H9 (cell line): ENCODE data around the gene F3. TPM values are rescaled to one million over a fixed set of nuclear protein-coding genes. Genes with fewer than 3 reads are reported as not detected.

ENCODE experiments used
- DNase-seq: peaks from one replicate; pipeline ENCODE4 v3.0.0-alpha.2; 2017
- H2AFZ ChIP-seq: one replicate; pipeline ENCODE4 v1.6.1; 2013; ENCODE audit warnings: mild to moderate bottlenecking, low read length, control low read depth, moderate library complexity
- H2AK5ac ChIP-seq: 2 replicates; pipeline ENCODE4 v1.6.1; 2013; ENCODE audit warnings: low read length, control low read depth, mixed read lengths; ENCODE audit not compliant: insufficient read length
- H2BK120ac ChIP-seq: one replicate; pipeline ENCODE4 v1.6.1; 2013; ENCODE audit warnings: low read depth, mild to moderate bottlenecking, low read length, control low read depth, inconsistent platforms; ENCODE audit not compliant: poor library complexity, severe bottlenecking
- H2BK12ac ChIP-seq: 2 replicates; pipeline ENCODE4 v1.6.1; 2013; ENCODE audit warnings: low read length, control low read depth, mixed read lengths, low read depth; ENCODE audit not compliant: insufficient read length
- H2BK15ac ChIP-seq: 2 replicates; pipeline ENCODE4 v1.6.1; 2013; ENCODE audit warnings: low read depth, low read length, control low read depth
- H2BK20ac ChIP-seq: one replicate; pipeline ENCODE4 v1.6.1; 2013; ENCODE audit warnings: low read depth, mild to moderate bottlenecking, low read length, control low read depth, inconsistent platforms; ENCODE audit not compliant: poor library complexity, severe bottlenecking
- H2BK5ac ChIP-seq: 2 replicates; pipeline ENCODE4 v1.6.1; 2013; ENCODE audit warnings: low read length, control low read depth, mixed read lengths; ENCODE audit not compliant: insufficient read length
- H3K14ac ChIP-seq: 2 replicates; pipeline ENCODE4 v1.6.1; 2013; ENCODE audit warnings: low read length, control low read depth; ENCODE audit not compliant: insufficient read depth
- H3K18ac ChIP-seq: 2 replicates; pipeline ENCODE4 v1.6.1; 2013; ENCODE audit warnings: low read depth, mild to moderate bottlenecking, mixed read lengths, low read length, control low read depth; ENCODE audit not compliant: insufficient read length
- H3K23ac ChIP-seq: 2 replicates; pipeline ENCODE4 v1.6.1; 2013; ENCODE audit warnings: low read length, control low read depth, mixed read lengths, low read depth; ENCODE audit not compliant: insufficient read length
- H3K23me2 ChIP-seq: 2 replicates; pipeline ENCODE4 v1.6.1; 2013; ENCODE audit warnings: low read depth, mild to moderate bottlenecking, mixed read lengths, low read length, control low read depth; ENCODE audit not compliant: insufficient read length, poor library complexity, severe bottlenecking
- H3K27ac ChIP-seq: 2 replicates; pipeline ENCODE4 v1.5.1; 2013; ENCODE audit warnings: low read length, control low read depth, mixed read lengths, low read depth; ENCODE audit not compliant: insufficient read length
- H3K27me3 ChIP-seq: 2 replicates; pipeline ENCODE4 v1.6.1; 2013; ENCODE audit warnings: low read length, control low read depth, inconsistent platforms; ENCODE audit not compliant: insufficient read depth
- H3K4ac ChIP-seq: 2 replicates; pipeline ENCODE4 v1.6.1; 2013; ENCODE audit warnings: low read depth, mild to moderate bottlenecking, control low read depth, inconsistent platforms, low read length, moderate library complexity
- H3K4me1 ChIP-seq: 2 replicates; pipeline ENCODE4 v1.6.1; 2013; ENCODE audit warnings: low read length, control low read depth, inconsistent platforms; ENCODE audit not compliant: insufficient read depth
- H3K4me2 ChIP-seq: 2 replicates; pipeline ENCODE4 v1.6.1; 2013; ENCODE audit warnings: low read length, control low read depth, mixed read lengths; ENCODE audit not compliant: insufficient read length, insufficient read depth
- H3K56ac ChIP-seq: 2 replicates; pipeline ENCODE4 v1.6.1; 2013; ENCODE audit warnings: low read depth, mild to moderate bottlenecking, mixed read lengths, low read length, control low read depth; ENCODE audit not compliant: insufficient read length
- H3K79me1 ChIP-seq: 2 replicates; pipeline ENCODE4 v1.6.1; 2013; ENCODE audit warnings: low read depth, mild to moderate bottlenecking, moderate library complexity, low read length, control low read depth, inconsistent platforms; ENCODE audit not compliant: insufficient read depth, poor library complexity, severe bottlenecking
- H3K79me2 ChIP-seq: 2 replicates; pipeline ENCODE4 v1.6.1; 2013; ENCODE audit warnings: low read length, control low read depth, inconsistent platforms; ENCODE audit not compliant: insufficient read depth
- H3K9ac ChIP-seq: 2 replicates; pipeline ENCODE4 v1.6.1; 2013; ENCODE audit warnings: low read length, control low read depth, mixed read lengths; ENCODE audit not compliant: insufficient read length; ENCODE audit errors: extremely low read depth
- H3K9me3 ChIP-seq: one replicate; pipeline ENCODE4 v1.6.1; 2013; ENCODE audit warnings: low read depth, low read length, inconsistent platforms; ENCODE audit not compliant: control insufficient read depth
- H3T11ph ChIP-seq: one replicate; pipeline ENCODE4 v1.6.1; 2013; ENCODE audit warnings: mild to moderate bottlenecking, low read length, control low read depth, inconsistent platforms
- H4K20me1 ChIP-seq: one replicate; pipeline ENCODE4 v1.6.1; 2013; ENCODE audit not compliant: control insufficient read depth, insufficient read length, insufficient read depth
- H4K5ac ChIP-seq: 2 replicates; pipeline ENCODE4 v1.6.1; 2013; ENCODE audit warnings: low read depth, mild to moderate bottlenecking, mixed read lengths, low read length, control low read depth; ENCODE audit not compliant: insufficient read length
- H4K8ac ChIP-seq: replicated peaks from 2 replicates; pipeline ENCODE4 v1.6.1; 2013; ENCODE audit warnings: low read length, control low read depth, mixed read lengths, low read depth; ENCODE audit not compliant: insufficient read length
- H4K91ac ChIP-seq: 2 replicates; pipeline ENCODE4 v1.6.1; 2013; ENCODE audit warnings: low read depth, mild to moderate bottlenecking, moderate library complexity, mixed read lengths, low read length, control low read depth; ENCODE audit not compliant: insufficient read length
- H3K27ac Mint-ChIP-seq, 3 experiments: 2 replicates in 2 of 3; 3 replicates in 1 of 3; pipeline ENCODE4 v1.8.0; 2020 to 2021; ENCODE audit warnings: mixed read lengths in 3 of 3, mild to moderate bottlenecking in 1 of 3, moderate library complexity in 1 of 3
- H3K27me3 Mint-ChIP-seq: 2 replicates; pipeline ENCODE4 v1.8.0; 2021; ENCODE audit warnings: low read depth, mild to moderate bottlenecking, moderate library complexity, mixed read lengths
- H3K36me3 Mint-ChIP-seq, 3 experiments: 2 replicates in 2 of 3; 3 replicates in 1 of 3; pipeline ENCODE4 v1.8.0; 2020 to 2021; ENCODE audit warnings: low read depth in 3 of 3, mixed read lengths in 3 of 3; ENCODE audit not compliant: insufficient read depth in 1 of 3
- H3K4me1 Mint-ChIP-seq, 2 experiments: 2 replicates each; pipeline ENCODE4 v1.8.0; 2020; ENCODE audit warnings: mixed read lengths in 2 of 2
- H3K4me3 Mint-ChIP-seq, 2 experiments: 2 replicates in 1 of 2; 3 replicates in 1 of 2; pipeline ENCODE4 v1.8.0; 2020 to 2021; ENCODE audit warnings: mild to moderate bottlenecking in 2 of 2, mixed read lengths in 2 of 2, moderate library complexity in 1 of 2
- H3K9me3 Mint-ChIP-seq, 2 experiments: 2 replicates in 1 of 2; 3 replicates in 1 of 2; pipeline ENCODE4 v1.8.0; 2020; ENCODE audit warnings: mild to moderate bottlenecking in 2 of 2, mixed read lengths in 2 of 2, moderate library complexity in 1 of 2
- CTCF ChIP-seq: fragments of 200-600 bp; sonication (generic); conservative IDR thresholded peaks from 3 replicates; pipeline ENCODE4 v1.8.0; 2021; ENCODE audit warnings: antibody characterized with exemption, mild to moderate bottlenecking
- WGBS: extraction: QIAGEN DNeasy Blood & Tissue Kit; methylation state at CpG from one replicate; pipeline ENCODE4 v1.1.7; 2013; ENCODE audit warnings: missing lambda C conversion rate, low lambda C conversion rate, mixed read lengths; ENCODE audit not compliant: insufficient read length; ENCODE audit errors: extremely low coverage; 5-methylcytosine and 5-hydroxymethylcytosine counted together
- total RNA-seq: library from RNA; stranded (reverse); gene quantifications from 2 replicates; pipeline ENCODE4 v1.2.1, GENCODE V29; 2021

F3 gene
- total RNA-seq, 1 experiment from 2014 or later, result 21.7 TPM

GRCh38 chr1:94590203-94591137, 48.9 kb upstream of the F3 start:
- Histone ChIP-seq H2AFZ (no peak overlapping the region), H2AK5ac (no peak overlapping the region), H4K20me1 (no peaks in the 10 kb centered on the region), H3K4ac (no peak overlapping the region), H2BK120ac (no peak overlapping the region), H4K8ac (no peak overlapping the region), H3K4me1 (no peaks in the 10 kb centered on the region), H2BK15ac (no peak overlapping the region), H3K27ac (no peak overlapping the region), H2BK20ac (no peak overlapping the region), H3K79me1 (no peaks in the 10 kb centered on the region), H3K79me2 (no peaks in the 10 kb centered on the region), H3K56ac (no peak overlapping the region), H2BK12ac (no peak overlapping the region), H3K4me2 (no peak overlapping the region), H3K14ac (no peak overlapping the region), H3K23ac (no peak overlapping the region), H3K23me2 (no peaks in the 10 kb centered on the region), H3K9me3 (no peaks in the 10 kb centered on the region), H3K27me3 (no peaks in the 10 kb centered on the region), H3K9ac (no peak overlapping the region), H2BK5ac (no peak overlapping the region), H3T11ph (no peak overlapping the region), H3K18ac (no peak overlapping the region), H4K91ac (no peak overlapping the region), H4K5ac (no peak overlapping the region)
- Mint-ChIP-seq H3K4me3 (no peak overlapping the region), H3K27me3 (peaks cover 2% of the 10 kb centered on the region; the same call in 1 of the 2 replicates), H3K9me3 (no peaks in the 10 kb centered on the region), H3K4me1 (peaks cover 16 to 19% of the 10 kb centered on the region in 2 experiments), H3K27ac (no peak overlapping the region), H3K36me3 (no peaks in the 10 kb centered on the region)
- no peak for TF ChIP-seq CTCF
- WGBS, result no CpG with 5 or more reads among the region's 7 CpGs
- no peak for DNase-seq
